K562 (cell line): ENCODE measurements around the gene BRAF. TPM values are rescaled to one million over a fixed set of nuclear protein-coding genes. Genes with fewer than 3 reads are reported as not detected.
A peak's percentile ranks its signal among the peaks of the same experiment; 100 is the strongest.

Experiments
- ETV5 ChIP-seq: sonication (generic); formaldehyde crosslinking; IDR thresholded peaks from 2 replicates; pipeline ENCODE4 v1.4.0; 2020; ENCODE audit warnings: low read depth, mild to moderate bottlenecking, missing genetic modification reagents
- LEF1 ChIP-seq: fragments of 450-650 bp; IDR thresholded peaks from 2 replicates; pipeline ENCODE4 v1.6.1; 2016; ENCODE audit warnings: mild to moderate bottlenecking
- NCOA4 ChIP-seq: fragments of 450-650 bp; IDR thresholded peaks from 2 replicates; pipeline ENCODE4 v1.6.1; 2018; ENCODE audit warnings: mild to moderate bottlenecking; ENCODE audit not compliant: partially characterized antibody
- TAF15 ChIP-seq: fragments of 200-400 bp; formaldehyde crosslinking; IDR thresholded peaks from 2 replicates; pipeline ENCODE4 v1.6.1; 2017; ENCODE audit warnings: mild to moderate bottlenecking, low read depth, low read length, moderate library complexity
- ZNF24 ChIP-seq: fragments of 450-650 bp; IDR thresholded peaks from 2 replicates; pipeline ENCODE4 v1.6.1; 2016
- ZNF311 ChIP-seq: fragments of 250-450 bp; sonication (Bioruptor Pico); IDR thresholded peaks from 2 replicates; pipeline ENCODE4 v1.4.0; 2020; ENCODE audit warnings: mild to moderate bottlenecking, moderate library complexity
- ZNF778 ChIP-seq: fragments of 450-650 bp; formaldehyde crosslinking; IDR thresholded peaks from 2 replicates; pipeline ENCODE4 v1.4.0; 2020; ENCODE audit warnings: mild to moderate bottlenecking, moderate library complexity
- polyA plus RNA-seq, 8 experiments: library from polyadenylated mRNA; depleted of rRNA in 4 of 8; stranded (reverse) in 5 of 8; unstranded in 3 of 8; fragments of >200 nt; fragmentation: Nextera tagmentation in 2 of 8; fragmentation: Illumina TruSeq in 1 of 8; extraction: Ambion mirVana in 2 of 8; extraction: Trizol in 1 of 8; gene quantifications; 2 replicates each; pipeline versions ENCODE4 v1.2.1 to v1.2.3, GENCODE V29; 2011 to 2014; ENCODE audit warnings: inconsistent platforms in 1 of 8, missing spikeins in 1 of 8
- total RNA-seq, 7 experiments: library from RNA; depleted of rRNA in 6 of 7; stranded (reverse); fragments of >200 nt in 6 of 7; fragmentation: Illumina TruSeq in 2 of 7; extraction: Trizol in 2 of 7; gene quantifications; 2 replicates each; pipeline versions ENCODE4 v1.2.1 to v1.2.3, GENCODE V29; 2011 to 2021; ENCODE audit warnings: low replicate concordance in 1 of 7
- TF ChIP-seq, protein P1 (sequence below): fragments of 200-600 bp; sonication (generic); IDR thresholded peaks from one replicate; pipeline ENCODE4 v1.6.1; 2012; ENCODE audit warnings: mild to moderate bottlenecking, low read depth, low read length, inconsistent platforms
- TF ChIP-seq, protein P2 (sequence below), 2 experiments: fragments of 450-650 bp in 1 of 2; sonication (generic) in 1 of 2; formaldehyde crosslinking in 1 of 2; IDR thresholded peaks in 1 of 2; conservative IDR thresholded peaks in 1 of 2; 2 replicates each; pipeline versions ENCODE4 v1.6.1 to v1.8.1; 2016 to 2023; ENCODE audit warnings: mild to moderate bottlenecking in 2 of 2, moderate library complexity in 2 of 2, inconsistent platforms in 1 of 2, missing genetic modification reagents in 1 of 2
- TF ChIP-seq, protein P3 (sequence below): sonication (generic); formaldehyde crosslinking; IDR thresholded peaks from 2 replicates; pipeline ENCODE4 v1.8.0; 2023; ENCODE audit warnings: missing genetic modification reagents, mild to moderate bottlenecking, borderline replicate concordance

BRAF gene
- total and polyA plus RNA-seq, 9 of the 15 experiments (the other 6 are each of a cell fraction or from before 2014, with no cell fraction given): 3.6 to 38.3 (median 21.9) TPM

DNA sequence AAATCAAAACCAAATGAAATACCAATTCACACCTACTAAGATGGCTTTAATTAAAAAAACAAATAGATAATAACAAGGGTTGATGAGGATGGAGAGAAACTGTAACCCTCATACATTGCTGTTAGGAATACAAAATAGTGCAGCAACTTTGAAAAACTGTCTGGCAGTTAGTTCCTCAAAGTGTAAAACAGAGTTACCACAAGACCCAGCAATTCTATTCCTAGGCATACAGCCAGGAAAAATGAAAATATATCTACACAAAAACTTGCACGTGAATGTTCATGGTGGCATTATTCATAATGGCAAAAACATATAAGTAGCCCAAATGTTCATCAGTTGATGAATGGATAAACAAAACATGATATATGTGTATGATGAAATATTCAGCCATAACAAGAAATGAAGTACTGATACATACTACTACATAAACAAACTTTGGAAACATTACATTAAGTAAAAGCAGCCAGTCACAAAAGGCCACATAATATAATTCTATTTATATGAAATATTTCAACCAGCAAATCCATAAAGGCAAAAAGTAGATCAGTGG is 83.5 kb downstream of the BRAF start (continued):
- TF ChIP-seq, protein P1, sequence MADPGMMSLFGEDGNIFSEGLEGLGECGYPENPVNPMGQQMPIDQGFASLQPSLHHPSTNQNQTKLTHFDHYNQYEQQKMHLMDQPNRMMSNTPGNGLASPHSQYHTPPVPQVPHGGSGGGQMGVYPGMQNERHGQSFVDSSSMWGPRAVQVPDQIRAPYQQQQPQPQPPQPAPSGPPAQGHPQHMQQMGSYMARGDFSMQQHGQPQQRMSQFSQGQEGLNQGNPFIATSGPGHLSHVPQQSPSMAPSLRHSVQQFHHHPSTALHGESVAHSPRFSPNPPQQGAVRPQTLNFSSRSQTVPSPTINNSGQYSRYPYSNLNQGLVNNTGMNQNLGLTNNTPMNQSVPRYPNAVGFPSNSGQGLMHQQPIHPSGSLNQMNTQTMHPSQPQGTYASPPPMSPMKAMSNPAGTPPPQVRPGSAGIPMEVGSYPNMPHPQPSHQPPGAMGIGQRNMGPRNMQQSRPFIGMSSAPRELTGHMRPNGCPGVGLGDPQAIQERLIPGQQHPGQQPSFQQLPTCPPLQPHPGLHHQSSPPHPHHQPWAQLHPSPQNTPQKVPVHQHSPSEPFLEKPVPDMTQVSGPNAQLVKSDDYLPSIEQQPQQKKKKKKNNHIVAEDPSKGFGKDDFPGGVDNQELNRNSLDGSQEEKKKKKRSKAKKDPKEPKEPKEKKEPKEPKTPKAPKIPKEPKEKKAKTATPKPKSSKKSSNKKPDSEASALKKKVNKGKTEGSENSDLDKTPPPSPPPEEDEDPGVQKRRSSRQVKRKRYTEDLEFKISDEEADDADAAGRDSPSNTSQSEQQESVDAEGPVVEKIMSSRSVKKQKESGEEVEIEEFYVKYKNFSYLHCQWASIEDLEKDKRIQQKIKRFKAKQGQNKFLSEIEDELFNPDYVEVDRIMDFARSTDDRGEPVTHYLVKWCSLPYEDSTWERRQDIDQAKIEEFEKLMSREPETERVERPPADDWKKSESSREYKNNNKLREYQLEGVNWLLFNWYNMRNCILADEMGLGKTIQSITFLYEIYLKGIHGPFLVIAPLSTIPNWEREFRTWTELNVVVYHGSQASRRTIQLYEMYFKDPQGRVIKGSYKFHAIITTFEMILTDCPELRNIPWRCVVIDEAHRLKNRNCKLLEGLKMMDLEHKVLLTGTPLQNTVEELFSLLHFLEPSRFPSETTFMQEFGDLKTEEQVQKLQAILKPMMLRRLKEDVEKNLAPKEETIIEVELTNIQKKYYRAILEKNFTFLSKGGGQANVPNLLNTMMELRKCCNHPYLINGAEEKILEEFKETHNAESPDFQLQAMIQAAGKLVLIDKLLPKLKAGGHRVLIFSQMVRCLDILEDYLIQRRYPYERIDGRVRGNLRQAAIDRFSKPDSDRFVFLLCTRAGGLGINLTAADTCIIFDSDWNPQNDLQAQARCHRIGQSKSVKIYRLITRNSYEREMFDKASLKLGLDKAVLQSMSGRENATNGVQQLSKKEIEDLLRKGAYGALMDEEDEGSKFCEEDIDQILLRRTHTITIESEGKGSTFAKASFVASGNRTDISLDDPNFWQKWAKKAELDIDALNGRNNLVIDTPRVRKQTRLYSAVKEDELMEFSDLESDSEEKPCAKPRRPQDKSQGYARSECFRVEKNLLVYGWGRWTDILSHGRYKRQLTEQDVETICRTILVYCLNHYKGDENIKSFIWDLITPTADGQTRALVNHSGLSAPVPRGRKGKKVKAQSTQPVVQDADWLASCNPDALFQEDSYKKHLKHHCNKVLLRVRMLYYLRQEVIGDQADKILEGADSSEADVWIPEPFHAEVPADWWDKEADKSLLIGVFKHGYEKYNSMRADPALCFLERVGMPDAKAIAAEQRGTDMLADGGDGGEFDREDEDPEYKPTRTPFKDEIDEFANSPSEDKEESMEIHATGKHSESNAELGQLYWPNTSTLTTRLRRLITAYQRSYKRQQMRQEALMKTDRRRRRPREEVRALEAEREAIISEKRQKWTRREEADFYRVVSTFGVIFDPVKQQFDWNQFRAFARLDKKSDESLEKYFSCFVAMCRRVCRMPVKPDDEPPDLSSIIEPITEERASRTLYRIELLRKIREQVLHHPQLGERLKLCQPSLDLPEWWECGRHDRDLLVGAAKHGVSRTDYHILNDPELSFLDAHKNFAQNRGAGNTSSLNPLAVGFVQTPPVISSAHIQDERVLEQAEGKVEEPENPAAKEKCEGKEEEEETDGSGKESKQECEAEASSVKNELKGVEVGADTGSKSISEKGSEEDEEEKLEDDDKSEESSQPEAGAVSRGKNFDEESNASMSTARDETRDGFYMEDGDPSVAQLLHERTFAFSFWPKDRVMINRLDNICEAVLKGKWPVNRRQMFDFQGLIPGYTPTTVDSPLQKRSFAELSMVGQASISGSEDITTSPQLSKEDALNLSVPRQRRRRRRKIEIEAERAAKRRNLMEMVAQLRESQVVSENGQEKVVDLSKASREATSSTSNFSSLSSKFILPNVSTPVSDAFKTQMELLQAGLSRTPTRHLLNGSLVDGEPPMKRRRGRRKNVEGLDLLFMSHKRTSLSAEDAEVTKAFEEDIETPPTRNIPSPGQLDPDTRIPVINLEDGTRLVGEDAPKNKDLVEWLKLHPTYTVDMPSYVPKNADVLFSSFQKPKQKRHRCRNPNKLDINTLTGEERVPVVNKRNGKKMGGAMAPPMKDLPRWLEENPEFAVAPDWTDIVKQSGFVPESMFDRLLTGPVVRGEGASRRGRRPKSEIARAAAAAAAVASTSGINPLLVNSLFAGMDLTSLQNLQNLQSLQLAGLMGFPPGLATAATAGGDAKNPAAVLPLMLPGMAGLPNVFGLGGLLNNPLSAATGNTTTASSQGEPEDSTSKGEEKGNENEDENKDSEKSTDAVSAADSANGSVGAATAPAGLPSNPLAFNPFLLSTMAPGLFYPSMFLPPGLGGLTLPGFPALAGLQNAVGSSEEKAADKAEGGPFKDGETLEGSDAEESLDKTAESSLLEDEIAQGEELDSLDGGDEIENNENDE: no peak
- peak; percentile 67; the same call in 1 of the 2 replicates for TF ChIP-seq ZNF24
- TF ChIP-seq ZNF778 (CRISPR knock-in tag): no peak
- TF ChIP-seq ZNF311 (CRISPR knock-in tag): no peak
- no peak for TF ChIP-seq LEF1
- TF ChIP-seq, protein P2, sequence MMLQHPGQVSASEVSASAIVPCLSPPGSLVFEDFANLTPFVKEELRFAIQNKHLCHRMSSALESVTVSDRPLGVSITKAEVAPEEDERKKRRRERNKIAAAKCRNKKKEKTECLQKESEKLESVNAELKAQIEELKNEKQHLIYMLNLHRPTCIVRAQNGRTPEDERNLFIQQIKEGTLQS (IDR thresholded peaks at IDR 0.05): peak; percentile 78
- TF ChIP-seq, protein P2 (CRISPR knock-in tag; conservative IDR thresholded peaks at IDR 0.05): no peak
- no peak for TF ChIP-seq ETV5
- TF ChIP-seq NCOA4: no peak
- no peak for TF ChIP-seq TAF15
- TF ChIP-seq, protein P3, sequence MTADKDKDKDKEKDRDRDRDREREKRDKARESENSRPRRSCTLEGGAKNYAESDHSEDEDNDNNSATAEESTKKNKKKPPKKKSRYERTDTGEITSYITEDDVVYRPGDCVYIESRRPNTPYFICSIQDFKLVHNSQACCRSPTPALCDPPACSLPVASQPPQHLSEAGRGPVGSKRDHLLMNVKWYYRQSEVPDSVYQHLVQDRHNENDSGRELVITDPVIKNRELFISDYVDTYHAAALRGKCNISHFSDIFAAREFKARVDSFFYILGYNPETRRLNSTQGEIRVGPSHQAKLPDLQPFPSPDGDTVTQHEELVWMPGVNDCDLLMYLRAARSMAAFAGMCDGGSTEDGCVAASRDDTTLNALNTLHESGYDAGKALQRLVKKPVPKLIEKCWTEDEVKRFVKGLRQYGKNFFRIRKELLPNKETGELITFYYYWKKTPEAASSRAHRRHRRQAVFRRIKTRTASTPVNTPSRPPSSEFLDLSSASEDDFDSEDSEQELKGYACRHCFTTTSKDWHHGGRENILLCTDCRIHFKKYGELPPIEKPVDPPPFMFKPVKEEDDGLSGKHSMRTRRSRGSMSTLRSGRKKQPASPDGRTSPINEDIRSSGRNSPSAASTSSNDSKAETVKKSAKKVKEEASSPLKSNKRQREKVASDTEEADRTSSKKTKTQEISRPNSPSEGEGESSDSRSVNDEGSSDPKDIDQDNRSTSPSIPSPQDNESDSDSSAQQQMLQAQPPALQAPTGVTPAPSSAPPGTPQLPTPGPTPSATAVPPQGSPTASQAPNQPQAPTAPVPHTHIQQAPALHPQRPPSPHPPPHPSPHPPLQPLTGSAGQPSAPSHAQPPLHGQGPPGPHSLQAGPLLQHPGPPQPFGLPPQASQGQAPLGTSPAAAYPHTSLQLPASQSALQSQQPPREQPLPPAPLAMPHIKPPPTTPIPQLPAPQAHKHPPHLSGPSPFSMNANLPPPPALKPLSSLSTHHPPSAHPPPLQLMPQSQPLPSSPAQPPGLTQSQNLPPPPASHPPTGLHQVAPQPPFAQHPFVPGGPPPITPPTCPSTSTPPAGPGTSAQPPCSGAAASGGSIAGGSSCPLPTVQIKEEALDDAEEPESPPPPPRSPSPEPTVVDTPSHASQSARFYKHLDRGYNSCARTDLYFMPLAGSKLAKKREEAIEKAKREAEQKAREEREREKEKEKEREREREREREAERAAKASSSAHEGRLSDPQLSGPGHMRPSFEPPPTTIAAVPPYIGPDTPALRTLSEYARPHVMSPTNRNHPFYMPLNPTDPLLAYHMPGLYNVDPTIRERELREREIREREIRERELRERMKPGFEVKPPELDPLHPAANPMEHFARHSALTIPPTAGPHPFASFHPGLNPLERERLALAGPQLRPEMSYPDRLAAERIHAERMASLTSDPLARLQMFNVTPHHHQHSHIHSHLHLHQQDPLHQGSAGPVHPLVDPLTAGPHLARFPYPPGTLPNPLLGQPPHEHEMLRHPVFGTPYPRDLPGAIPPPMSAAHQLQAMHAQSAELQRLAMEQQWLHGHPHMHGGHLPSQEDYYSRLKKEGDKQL: no peak
